Esophagus mucosa (tissue), 1 donor: ENCODE results near the gene OR6C75. TPM values are rescaled to one million over a fixed set of nuclear protein-coding genes. Genes with fewer than 3 reads are reported as not detected.
"Not testable (repeated sequence)": the region's sequence is repeated elsewhere in the genome, so short reads cannot be mapped to it uniquely, and the experiment has no call there.

Experiments used
- ATAC-seq: fragments of 200-7000 bp; cut with Tn5 transposase; one replicate; pipeline ENCODE4 v1.9.1; 2020
- total RNA-seq: library from RNA; stranded (reverse); gene quantifications from one replicate; pipeline ENCODE4 v1.2.4, GENCODE V29; 2023
- donor health status: DM: yes; HTN: yes; CAD: no.

OR6C75 gene
- not detected for total RNA-seq

DNA sequence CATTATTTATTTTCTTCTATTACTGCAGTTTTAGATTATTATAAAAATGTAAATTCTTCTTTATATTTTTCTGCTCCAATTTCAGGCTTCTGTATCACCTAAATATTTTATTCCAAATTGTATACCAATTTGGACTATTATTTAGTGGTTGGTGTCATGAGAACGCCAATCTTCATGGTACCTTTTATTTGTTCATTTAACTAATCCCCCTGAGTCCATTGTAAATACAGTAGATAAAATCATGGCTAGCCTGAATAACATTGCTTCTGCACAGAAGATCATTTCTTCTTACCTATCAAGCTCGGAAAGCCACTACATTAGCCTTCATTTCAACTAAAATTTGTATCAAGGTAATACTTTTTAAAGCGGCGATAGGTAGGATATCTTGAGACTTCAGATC is at the start of gene OR6C75:
Gene OR6C75, plus strand, starts transcription at position 301 of the 400 bp plus-strand sequence. CDS start 2,136 bp downstream, outside the sequence.
- ATAC-seq: no peak

- no peak for ATAC-seq
Observed at GRCh38 chr12:55314043-55314442, 48.7 kb upstream of the OR6C75 start, which contains the start of gene OR6C1. Gene OR6C1 (plus strand): TSS chr12:55314343. CDS start chr12:55320600, 6,257 bp downstream.

DNA sequence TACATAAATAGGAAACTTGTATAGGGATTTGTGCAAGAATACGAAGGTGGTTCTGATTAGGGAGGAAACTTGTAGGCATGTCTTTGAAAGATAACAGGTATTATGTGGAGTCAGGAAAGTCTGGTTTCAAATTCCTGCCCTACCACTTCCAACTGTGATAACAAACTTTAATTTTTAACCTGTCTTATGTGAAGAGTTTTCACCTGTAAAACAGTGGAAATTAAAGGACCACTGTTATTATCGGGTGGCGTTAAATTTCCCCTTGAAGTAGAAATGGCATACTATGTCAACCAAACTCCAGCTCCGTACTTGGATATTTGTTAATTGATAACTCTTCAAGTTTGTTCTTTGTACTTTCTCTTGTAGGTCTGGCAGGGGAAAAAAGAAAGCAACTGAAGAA is 42.6 kb upstream of the OR6C75 start:
- no peak for ATAC-seq

GRCh38 chr12:55325801-55326200 is 37.0 kb upstream of the OR6C75 start:
- ATAC-seq: not testable (repeated sequence)

DNA sequence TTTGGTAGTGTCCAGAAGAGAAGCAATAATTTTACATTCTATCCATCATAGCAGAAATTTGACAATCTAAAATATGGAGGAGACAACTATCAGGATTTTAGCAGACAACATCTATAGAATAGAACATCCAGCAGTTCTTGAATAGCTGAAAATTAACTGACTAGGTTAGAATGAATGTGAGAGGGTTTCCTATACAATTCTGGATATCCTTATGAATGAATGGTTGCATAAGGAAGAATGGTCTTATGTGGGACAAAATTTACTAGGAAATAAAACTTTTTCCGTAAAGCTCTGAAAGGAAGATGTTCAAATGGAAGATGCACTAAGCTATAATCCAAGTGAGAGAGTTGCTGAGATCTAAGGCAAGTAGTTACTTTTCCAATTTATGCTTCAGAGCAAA is 32.3 kb upstream of the OR6C75 start, which contains the start of gene OR6C3:
Gene OR6C3, plus strand, starts transcription at position 301 of the 400 bp plus-strand sequence. CDS start 955 bp downstream, outside the sequence.
- no peak for ATAC-seq

DNA sequence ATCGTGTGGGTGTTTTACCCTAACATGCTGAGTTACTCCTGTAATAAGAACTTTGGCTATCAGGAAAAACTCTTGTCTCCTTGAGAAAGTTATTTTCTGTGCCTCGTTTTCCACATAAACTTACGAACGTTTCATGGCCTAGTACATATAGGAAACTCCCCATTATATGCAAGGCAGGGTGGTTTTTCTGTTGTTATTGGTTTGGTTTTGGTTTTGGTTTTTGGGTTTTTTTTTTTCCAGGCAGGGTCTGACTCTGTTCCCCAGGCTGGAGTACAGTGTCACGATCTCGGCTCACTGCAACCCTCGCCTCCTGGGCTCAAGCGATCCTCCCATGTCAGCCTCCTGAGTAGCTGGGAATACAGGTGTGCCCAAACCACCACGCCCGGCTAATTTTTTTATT is 26.8 kb upstream of the OR6C75 start:
- no peak for ATAC-seq

DNA sequence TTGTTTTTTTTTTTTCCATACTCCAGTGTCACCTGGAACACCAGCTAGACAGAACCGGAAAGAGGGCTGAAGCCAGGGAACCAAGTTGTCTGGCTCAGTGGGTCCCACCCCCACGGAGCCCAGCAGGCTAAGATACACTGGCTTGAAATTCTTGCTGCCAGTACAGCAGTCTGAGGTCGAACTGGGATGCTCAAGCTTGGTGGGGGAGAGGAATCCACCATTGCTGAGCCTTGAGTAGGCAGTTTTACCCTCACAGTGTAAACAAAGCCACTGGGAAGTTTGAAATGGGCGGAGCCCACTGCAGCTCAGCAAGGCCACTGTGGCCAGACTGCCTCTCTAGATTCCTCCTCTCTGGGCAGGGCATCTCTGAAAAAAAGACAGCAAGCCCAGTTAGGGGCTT is 7.4 kb upstream of the OR6C75 start:
- not testable (repeated sequence) for ATAC-seq

DNA sequence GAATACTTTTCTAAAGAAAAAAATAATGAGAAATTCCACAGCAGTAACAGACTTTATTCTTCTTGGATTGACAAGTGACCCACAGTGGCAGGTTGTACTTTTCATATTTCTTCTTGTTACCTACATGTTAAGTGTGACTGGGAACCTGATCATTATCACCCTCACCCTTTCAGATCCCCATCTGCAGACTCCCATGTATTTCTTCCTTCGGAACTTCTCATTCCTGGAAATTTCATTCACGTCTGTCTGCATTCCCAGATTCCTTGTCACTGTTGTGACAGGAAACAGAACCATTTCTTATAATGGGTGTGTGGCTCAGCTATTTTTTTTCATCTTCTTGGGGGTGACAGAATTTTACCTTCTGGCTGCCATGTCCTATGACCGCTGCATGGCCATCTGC is 2.3 kb downstream of the OR6C75 start:
- no peak for ATAC-seq

GRCh38 chr12:55372521-55372920 is 9.7 kb downstream of the OR6C75 start:
- no peak for ATAC-seq

GRCh38 chr12:55385891-55386290 is 23.1 kb downstream of the OR6C75 start:
- no peak for ATAC-seq

- ATAC-seq: no peak
Observed at GRCh38 chr12:55392032-55392795, 29.4 kb downstream of the OR6C75 start.

DNA sequence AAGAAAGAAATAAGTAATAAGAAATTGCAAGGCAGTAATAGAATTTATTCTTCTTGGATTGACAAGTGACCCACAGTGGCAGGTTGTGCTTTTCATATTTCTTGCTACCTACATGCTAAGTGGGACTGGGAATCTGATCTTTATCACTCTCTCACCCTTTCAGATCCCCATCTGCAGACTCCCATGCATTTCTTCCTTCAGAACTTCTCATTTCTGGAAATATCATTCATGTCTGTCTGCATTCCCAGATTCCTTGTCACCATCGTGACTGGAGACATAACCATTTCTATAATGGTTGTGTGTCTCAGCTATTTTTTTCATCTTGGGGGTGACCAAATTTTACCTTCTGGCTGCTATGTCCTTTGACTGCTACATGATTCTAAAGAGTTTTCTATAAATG is 33.6 kb downstream of the OR6C75 start:
- ATAC-seq: no peak

GRCh38 chr12:55400229-55400628 is 37.5 kb downstream of the OR6C75 start, which contains the start of gene OR6C65:
Gene OR6C65 (plus strand): TSS chr12:55400529. CDS start chr12:55400529, 0 bp downstream.
- ATAC-seq: no peak

- no peak for ATAC-seq
Observed at GRCh38 chr12:55407866-55408265, 45.1 kb downstream of the OR6C75 start.

- ATAC-seq: not testable (repeated sequence)
Observed at GRCh38 chr12:55409133-55409532, 46.4 kb downstream of the OR6C75 start.

DNA sequence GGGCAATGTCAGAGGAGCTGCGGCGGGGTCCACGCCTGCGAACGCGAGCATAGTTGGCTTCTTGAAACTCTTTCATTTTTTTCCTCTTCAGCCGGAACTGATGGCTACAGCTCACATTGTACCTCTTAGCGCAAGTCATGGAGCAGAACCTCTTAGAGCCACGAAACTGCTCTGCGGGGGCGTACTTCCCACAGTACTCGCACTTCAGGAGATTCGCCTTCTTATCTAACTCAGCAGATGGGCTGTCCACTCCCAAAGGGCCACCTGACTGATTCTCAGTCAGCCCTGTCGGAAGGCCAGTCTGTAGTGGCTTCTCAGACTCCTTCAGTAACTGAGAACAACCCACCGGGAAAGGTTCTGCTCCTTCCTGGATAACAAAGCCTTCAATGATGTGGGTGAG is 49.4 kb downstream of the OR6C75 start:
- not testable (repeated sequence) for ATAC-seq

DNA sequence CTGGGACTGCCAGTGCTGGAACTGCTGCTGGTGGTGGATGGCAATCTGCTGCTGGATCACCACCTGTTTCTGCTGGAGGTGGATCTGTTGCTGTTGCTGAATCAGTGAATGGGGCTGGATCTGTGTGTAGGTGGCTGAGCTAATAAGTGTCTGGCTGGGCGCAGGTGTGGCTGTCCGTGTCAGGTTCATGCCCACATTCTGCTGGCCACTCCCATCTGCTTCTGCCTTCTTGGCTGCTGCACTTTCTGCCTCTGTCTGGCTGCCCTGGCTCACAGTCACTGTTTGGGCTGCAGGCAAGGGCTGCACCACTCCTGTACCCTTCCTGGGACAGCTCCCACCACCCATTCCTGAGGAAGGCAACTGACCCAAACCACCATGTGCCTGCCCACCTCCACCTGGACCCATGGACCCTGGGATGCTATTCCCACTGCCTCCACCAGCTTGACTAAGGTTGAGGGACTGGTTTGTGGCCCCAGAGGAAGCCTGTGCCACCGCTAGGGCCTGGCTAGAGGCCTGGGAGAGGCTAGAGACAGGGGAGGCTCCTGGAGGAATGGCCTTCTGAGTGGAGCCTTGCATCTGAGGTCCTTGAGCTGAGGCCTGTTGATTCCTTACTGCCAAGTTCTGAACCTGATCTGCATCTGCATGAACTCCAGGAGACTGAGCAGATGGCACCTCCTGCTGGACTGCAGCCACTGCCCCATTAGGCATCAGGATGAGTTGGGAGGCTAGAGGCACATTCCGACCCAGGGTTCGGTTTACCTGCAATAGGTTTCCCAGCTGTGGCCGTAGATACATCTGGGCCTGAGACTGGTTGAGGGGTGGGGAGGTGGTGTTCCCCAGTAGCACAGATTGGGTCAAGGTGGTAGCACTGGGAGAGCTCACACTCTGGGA is 51.0 kb downstream of the OR6C75 start:
- peak; percentile 69 for ATAC-seq

DNA sequence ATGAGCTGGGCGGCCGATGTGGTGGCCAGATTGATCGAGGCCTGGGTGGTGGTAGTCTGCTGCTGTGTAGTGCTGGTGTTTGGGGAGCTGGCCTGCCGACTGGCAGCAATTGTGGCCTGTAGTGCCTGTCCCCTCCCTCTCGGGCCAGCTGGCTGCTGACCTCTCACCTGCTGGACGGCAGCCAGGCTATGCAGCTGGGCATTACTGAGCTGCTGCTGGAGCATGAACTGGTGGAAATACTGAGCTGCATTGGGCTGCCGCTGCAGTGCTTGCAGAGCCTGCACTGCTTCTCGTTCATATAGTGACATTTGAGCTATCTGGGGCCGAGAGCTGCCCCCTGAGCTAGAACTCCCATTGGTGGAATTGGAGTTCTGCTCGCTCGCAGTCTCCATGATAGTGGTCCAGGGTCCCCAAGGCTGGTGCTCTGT is 51.6 kb downstream of the OR6C75 start:
- not testable (repeated sequence) for ATAC-seq

- ATAC-seq: peak; percentile 74
Observed at GRCh38 chr12:55414889-55415288, 52.1 kb downstream of the OR6C75 start.

DNA sequence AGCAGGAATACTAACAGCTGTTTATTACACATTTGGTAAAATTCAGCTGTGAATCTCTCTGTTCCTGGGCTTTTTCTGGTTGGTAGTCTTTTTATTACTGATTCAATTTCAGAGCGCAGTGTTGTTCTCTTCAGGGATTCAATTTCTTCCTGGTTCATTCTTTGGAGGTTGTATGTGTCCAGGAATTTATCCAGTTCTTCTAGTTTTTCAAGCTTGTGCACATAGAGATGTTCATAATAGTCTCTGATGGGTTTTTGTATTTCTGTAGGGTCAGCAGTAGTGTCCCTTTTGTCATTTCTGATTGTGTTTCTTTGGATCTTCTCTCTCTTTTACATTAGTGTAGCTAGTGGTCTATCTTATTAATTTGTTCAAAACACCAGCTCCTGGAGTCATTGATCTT is 54.2 kb downstream of the OR6C75 start:
- no peak for ATAC-seq
